Activated CD8-positive, alpha-beta T cell treated with anti-CD3 and anti-CD28 coated beads, Interleukin-2, amount 10 ng/mL, durations not matched to agents 7 days and 5 days (primary cell): ENCODE measurements around the gene WIPI1. TPM values are rescaled to one million over a fixed set of nuclear protein-coding genes. Genes with fewer than 3 reads are reported as not detected.
A peak's percentile ranks its signal among the peaks of the same experiment; 100 is the strongest.

ENCODE experiments used
- ATAC-seq: fragments of 150-1000 bp; cut with Tn5 transposase; one replicate; pipeline ENCODE4 v1.10.0; 2021; ENCODE audit warnings: moderate library complexity
- CTCF ChIA-PET: fragments of 350-600 bp; sonication (Branson Sonifier 250); formaldehyde crosslinking; loops from one replicate; lab custom pipeline; 2021; ENCODE audit warnings: antibody characterized with exemption; lab: Charles Lee
- POLR2A ChIA-PET: fragments of 350-600 bp; sonication (Branson Sonifier 250); formaldehyde crosslinking; loops from one replicate; lab custom pipeline; 2021; ENCODE audit warnings: antibody characterized with exemption; lab: Charles Lee
- DNase-seq: peaks from one replicate; pipeline ENCODE4 v3.0.0-alpha.2; 2020
- H3K27ac Mint-ChIP-seq: one replicate; pipeline ENCODE4 v1.8.0; 2021; ENCODE audit warnings: mild to moderate bottlenecking, mixed read lengths
- H3K27me3 Mint-ChIP-seq: one replicate; pipeline ENCODE4 v1.8.0; 2021; ENCODE audit warnings: low read depth, mixed read lengths
- H3K36me3 Mint-ChIP-seq: one replicate; pipeline ENCODE4 v1.8.0; 2021; ENCODE audit warnings: low read depth, mixed read lengths
- H3K4me1 Mint-ChIP-seq: one replicate; pipeline ENCODE4 v1.8.0; 2021; ENCODE audit warnings: low read depth, mixed read lengths
- H3K4me3 Mint-ChIP-seq: one replicate; pipeline ENCODE4 v1.8.0; 2021; ENCODE audit warnings: mild to moderate bottlenecking, mixed read lengths
- H3K9me3 Mint-ChIP-seq: one replicate; pipeline ENCODE4 v1.8.0; 2022; ENCODE audit warnings: mixed read lengths; ENCODE audit not compliant: insufficient read depth
- total RNA-seq, 2 experiments: library from RNA; stranded (reverse); gene quantifications; one replicate each; pipeline ENCODE4 v1.2.3, GENCODE V29; 2021

WIPI1 gene
- total RNA-seq, 2 experiments from 2014 or later, result 40.8 to 41.4 TPM

GRCh38 chr17:68451670-68452354, 5.5 kb downstream of the WIPI1 start:
- Mint-ChIP-seq H3K27ac (no peak overlapping the region), H3K4me1 (peaks cover 44% of the 10 kb centered on the region), H3K9me3 (no peaks in the 10 kb centered on the region), H3K4me3 (no peak overlapping the region), H3K36me3 (peaks cover 60% of the 10 kb centered on the region), H3K27me3 (no peaks in the 10 kb centered on the region)
- CTCF ChIA-PET, result no interaction called here
- POLR2A ChIA-PET, result no interaction called here
- ATAC-seq, result no peak
- DNase-seq, result no peak

- peaks cover 61% of the 10 kb centered on the region for H3K36me3 Mint-ChIP-seq
- CTCF ChIA-PET, result interaction anchor here (0.7 kb wide), 2 partner anchors 12 to 52 kb away, joined by 3 to 4 read pairs; no protein-coding TSS in a partner anchor
- H3K4me3 Mint-ChIP-seq, result no peak overlapping the region
- POLR2A ChIA-PET, result no interaction called here
- DNase-seq (no peak), ATAC-seq (no peak)
- H3K9me3 Mint-ChIP-seq, result no peaks in the 10 kb centered on the region
- no peak overlapping the region for H3K27ac Mint-ChIP-seq
- H3K4me1 Mint-ChIP-seq, result peaks cover 42% of the 10 kb centered on the region
- no peaks in the 10 kb centered on the region for H3K27me3 Mint-ChIP-seq
These were observed 6.5 kb downstream of the WIPI1 start for GRCh38 chr17:68450801-68451200.

DNA sequence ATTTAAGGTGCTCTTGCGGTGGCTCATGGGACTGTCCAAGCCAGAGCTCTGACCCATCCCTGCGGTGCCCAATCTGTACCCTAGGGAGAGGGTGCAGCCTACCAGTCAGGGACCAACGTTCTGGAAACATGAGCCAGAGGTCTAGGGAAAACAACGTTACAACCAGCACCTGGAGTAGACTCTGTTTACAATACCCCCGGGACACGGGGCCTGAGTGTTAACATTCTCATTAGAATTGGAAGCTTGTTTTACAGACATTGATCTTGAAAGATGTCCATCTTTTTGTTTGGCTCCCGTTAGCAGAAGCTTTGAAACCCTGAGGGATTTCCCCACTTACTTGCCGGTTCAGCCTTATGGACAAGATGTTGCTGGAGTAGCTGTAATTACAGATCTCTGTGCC, 6.9 kb downstream of the WIPI1 start:
- H3K27ac Mint-ChIP-seq, result no peak overlapping the region
- H3K27me3 Mint-ChIP-seq, result no peaks in the 10 kb centered on the region
- no peak overlapping the region for H3K4me3 Mint-ChIP-seq
- ATAC-seq, result no peak
- peaks cover 38% of the 10 kb centered on the region for H3K4me1 Mint-ChIP-seq
- CTCF ChIA-PET, result interaction anchor here (0.7 kb wide), 3 partner anchors 10 to 51 kb away, joined by 3 to 4 read pairs (median 3); no protein-coding TSS in a partner anchor
- POLR2A ChIA-PET, result no interaction called here
- peaks cover 66% of the 10 kb centered on the region for H3K36me3 Mint-ChIP-seq
- no peak for DNase-seq
- H3K9me3 Mint-ChIP-seq, result no peaks in the 10 kb centered on the region

DNA sequence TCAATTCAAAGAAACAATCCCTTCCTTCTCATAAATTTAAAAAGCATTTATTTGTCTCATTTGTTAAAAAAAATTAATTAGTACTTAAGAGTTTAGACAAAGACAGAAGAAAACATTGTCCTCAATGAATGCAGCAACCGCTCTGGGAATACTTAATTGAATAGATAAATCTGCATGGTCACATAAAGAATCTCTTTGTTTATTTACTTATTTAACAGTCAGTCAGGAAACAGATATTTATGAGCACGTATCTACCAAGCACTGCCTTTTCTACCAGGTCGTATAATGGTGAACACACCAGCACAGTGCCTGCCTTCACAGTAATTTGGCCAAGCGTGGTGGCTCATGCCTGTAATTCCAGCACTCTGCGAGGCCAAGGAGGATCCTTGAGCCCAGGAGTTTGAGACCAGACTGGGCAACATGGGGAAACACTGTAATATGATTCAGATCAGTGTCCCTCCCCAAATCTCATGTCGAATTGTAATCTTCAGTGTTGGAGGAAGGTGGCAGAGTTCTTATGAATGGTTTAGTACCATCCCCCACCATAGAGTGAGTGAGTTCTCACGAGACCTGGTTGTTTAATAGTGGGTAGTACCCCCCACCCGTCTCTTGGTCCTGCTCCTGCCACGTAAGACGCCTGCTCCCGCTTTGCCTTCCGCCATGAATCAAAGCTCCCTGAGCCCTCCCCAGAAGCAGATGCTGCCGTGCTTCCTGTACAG, 8.1 kb downstream of the WIPI1 start:
- no peaks in the 10 kb centered on the region for H3K27me3 Mint-ChIP-seq
- DNase-seq (no peak), ATAC-seq (no peak)
- no peaks in the 10 kb centered on the region for H3K9me3 Mint-ChIP-seq
- H3K4me3 Mint-ChIP-seq, result no peak overlapping the region
- ChIA-PET POLR2A (no interaction called here), CTCF (interaction anchor here (0.7 to 1.0 kb wide), 2 partner anchors 11 to 13 kb away, joined by 3 read pairs; no protein-coding TSS in a partner anchor)
- H3K27ac Mint-ChIP-seq, result no peak overlapping the region
- peaks cover 65% of the 10 kb centered on the region for H3K36me3 Mint-ChIP-seq
- H3K4me1 Mint-ChIP-seq, result peaks cover 27% of the 10 kb centered on the region

DNA sequence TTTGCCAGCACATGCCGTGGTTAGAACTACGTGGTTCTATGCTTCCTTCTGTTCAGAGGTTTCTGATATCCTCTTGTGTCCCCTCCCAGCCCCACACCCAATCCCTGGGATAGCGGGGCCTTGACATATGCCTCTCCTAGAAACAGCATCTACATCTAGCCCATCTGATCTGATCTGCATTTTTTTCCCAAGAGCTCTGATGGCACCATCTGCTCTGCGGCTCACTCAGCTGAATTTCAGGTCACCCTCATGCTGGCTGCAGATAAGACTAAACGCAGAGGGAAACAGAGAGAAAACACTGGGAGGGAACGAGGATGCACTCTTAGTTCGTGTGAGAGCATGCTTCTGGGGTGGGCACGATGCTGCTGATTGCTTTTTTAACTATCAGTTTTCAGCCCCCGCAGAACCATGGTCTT, 10.7 kb downstream of the WIPI1 start:
- Mint-ChIP-seq H3K36me3 (peaks cover 68% of the 10 kb centered on the region), H3K4me3 (no peak overlapping the region), H3K9me3 (no peaks in the 10 kb centered on the region), H3K4me1 (peaks cover 18% of the 10 kb centered on the region), H3K27ac (peak overlapping the region; percentile 77), H3K27me3 (no peaks in the 10 kb centered on the region)
- ChIA-PET POLR2A (interaction anchor here (1.1 kb wide), 1 partner anchor 14 kb away, joined by 3 read pairs; no protein-coding TSS in a partner anchor), CTCF (interaction anchor here (1.2 to 14.3 kb wide), 3 partner anchors 10 to 246 kb away, joined by 3 to 270 read pairs (median 15); partner anchors contain the start of gene WIPI1)
- DNase-seq (no peak), ATAC-seq (no peak)

GRCh38 chr17:68445671-68446070, 11.6 kb downstream of the WIPI1 start:
- Mint-ChIP-seq H3K27ac (no peak overlapping the region), H3K27me3 (no peaks in the 10 kb centered on the region), H3K9me3 (no peaks in the 10 kb centered on the region), H3K36me3 (peaks cover 69% of the 10 kb centered on the region), H3K4me3 (no peak overlapping the region), H3K4me1 (peaks cover 28% of the 10 kb centered on the region)
- ChIA-PET POLR2A (interaction anchor here (1.1 to 1.5 kb wide), 2 partner anchors 12 to 15 kb away, joined by 3 to 5 read pairs; no protein-coding TSS in a partner anchor), CTCF (interaction anchor here (2.2 to 14.3 kb wide), 2 partner anchors 9 to 12 kb away, joined by 15 to 270 read pairs; partner anchors contain the start of gene WIPI1)
- ATAC-seq (no peak), DNase-seq (no peak)

DNA sequence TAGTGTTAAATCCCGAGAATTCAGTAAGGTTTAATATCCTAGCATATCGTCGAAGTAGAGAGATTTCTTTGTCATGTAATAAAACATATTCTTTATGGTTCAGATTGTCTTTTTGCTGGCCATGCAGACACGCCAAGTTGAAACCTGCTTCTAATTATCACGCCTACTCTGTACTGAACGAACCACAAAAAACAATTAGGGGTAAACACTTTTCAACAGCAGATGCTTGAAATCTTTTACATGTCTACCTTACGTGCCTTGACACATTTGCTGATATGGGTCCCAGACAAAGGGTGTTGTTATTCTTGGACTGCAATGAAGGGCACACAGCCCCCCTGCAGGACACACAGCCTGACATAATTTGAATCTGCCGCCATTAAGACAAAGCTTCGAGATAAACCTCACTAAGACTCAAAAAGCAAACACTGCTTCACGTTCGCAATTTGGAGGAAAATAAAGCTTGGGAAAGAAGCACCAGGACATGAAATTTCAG, 13.3 kb downstream of the WIPI1 start:
- no peak overlapping the region for H3K4me3 Mint-ChIP-seq
- DNase-seq (no peak), ATAC-seq (no peak)
- H3K4me1 Mint-ChIP-seq, result peaks cover 40% of the 10 kb centered on the region
- no peaks in the 10 kb centered on the region for H3K9me3 Mint-ChIP-seq
- ChIA-PET POLR2A (interaction anchor here (1.5 kb wide), 1 partner anchor 14 kb away, joined by 5 read pairs; no protein-coding TSS in a partner anchor), CTCF (interaction anchor here (14.3 kb wide), 1 partner anchor 14 kb away, joined by 270 read pairs; the partner anchor contains the start of gene WIPI1)
- H3K27ac Mint-ChIP-seq, result no peak overlapping the region
- peaks cover 62% of the 10 kb centered on the region for H3K36me3 Mint-ChIP-seq
- no peaks in the 10 kb centered on the region for H3K27me3 Mint-ChIP-seq

GRCh38 chr17:68441070-68441770, 16.1 kb downstream of the WIPI1 start:
- peaks cover 53% of the 10 kb centered on the region for H3K4me1 Mint-ChIP-seq
- H3K27ac Mint-ChIP-seq, result peak overlapping the region; percentile 58
- CTCF ChIA-PET, result interaction anchor here (1.0 to 14.3 kb wide), 4 partner anchors 16 to 193 kb away, joined by 3 to 270 read pairs (median 4); partner anchors contain the start of genes AMZ2 and WIPI1
- no peaks in the 10 kb centered on the region for H3K9me3 Mint-ChIP-seq
- peaks cover 60% of the 10 kb centered on the region for H3K36me3 Mint-ChIP-seq
- no peak for ATAC-seq
- POLR2A ChIA-PET, result interaction anchor here (0.6 to 2.2 kb wide), 3 partner anchors 15 to 575 kb away, joined by 3 to 7 read pairs (median 6); no protein-coding TSS in a partner anchor
- no peak overlapping the region for H3K4me3 Mint-ChIP-seq
- no peaks in the 10 kb centered on the region for H3K27me3 Mint-ChIP-seq
- no peak for DNase-seq

DNA sequence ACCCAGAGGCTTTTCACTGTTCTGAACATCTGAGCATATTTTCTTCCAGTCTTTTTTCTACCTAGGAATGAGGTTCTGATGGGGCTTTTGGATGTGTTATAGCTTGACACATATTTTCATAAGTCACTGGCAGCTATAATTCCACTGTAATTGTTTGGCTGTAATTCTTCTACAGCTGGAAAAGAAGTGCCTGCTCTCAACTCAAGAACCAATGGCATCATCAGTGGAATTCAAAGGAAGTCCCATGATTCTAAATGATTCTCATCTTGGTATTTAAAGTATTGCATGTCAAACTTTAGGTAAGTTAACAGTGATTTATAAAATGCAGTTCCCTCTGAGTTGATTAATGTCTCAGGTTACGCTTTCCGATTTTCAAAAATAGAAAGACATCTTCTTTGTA, 16.8 kb downstream of the WIPI1 start:
- no peak for ATAC-seq
- no peaks in the 10 kb centered on the region for H3K9me3 Mint-ChIP-seq
- no peak overlapping the region for H3K4me3 Mint-ChIP-seq
- H3K27me3 Mint-ChIP-seq, result no peaks in the 10 kb centered on the region
- H3K36me3 Mint-ChIP-seq, result peaks cover 62% of the 10 kb centered on the region
- POLR2A ChIA-PET, result interaction anchor here (0.6 to 2.2 kb wide), 3 partner anchors 16 to 574 kb away, joined by 3 to 7 read pairs (median 6); no protein-coding TSS in a partner anchor
- peaks cover 57% of the 10 kb centered on the region for H3K4me1 Mint-ChIP-seq
- CTCF ChIA-PET, result interaction anchor here (0.9 to 14.3 kb wide), 6 partner anchors 17 to 192 kb away, joined by 3 to 270 read pairs (median 3); partner anchors contain the start of genes AMZ2 and WIPI1
- H3K27ac Mint-ChIP-seq, result peak overlapping the region; percentile 58
- DNase-seq, result no peak

DNA sequence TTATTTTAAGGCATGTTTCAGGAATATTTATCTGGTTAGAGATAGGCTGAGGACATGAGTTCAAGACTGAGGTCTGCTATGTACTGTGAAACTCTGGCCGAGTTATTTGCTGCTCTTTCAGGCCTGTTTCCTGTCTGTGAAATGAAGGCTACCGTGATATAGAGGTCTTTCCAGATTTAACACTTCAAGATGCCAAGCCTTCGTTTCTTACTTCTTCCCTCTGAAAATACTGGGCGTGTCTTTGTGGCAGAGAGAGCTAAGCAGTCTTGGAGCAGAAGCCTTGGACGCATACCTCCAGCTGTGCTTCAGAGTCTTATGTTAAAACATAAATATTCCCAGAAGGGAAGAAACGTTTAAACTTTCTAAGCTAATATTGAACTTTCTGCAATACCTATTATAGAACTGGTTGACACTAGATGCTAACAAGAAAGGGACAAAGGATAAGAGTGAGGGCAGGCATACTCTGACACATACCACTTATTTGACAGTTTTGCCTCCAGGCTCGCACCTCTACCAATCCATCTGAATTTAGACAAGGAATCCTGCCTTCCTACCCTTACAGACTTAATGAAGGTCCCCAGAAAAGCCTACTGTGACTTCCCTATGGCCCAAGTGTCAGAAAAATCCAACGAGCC, 17.5 kb downstream of the WIPI1 start:
- Mint-ChIP-seq H3K27ac (peak overlapping the region; percentile 41), H3K9me3 (no peaks in the 10 kb centered on the region), H3K27me3 (no peaks in the 10 kb centered on the region), H3K36me3 (peaks cover 64% of the 10 kb centered on the region), H3K4me1 (peaks cover 57% of the 10 kb centered on the region), H3K4me3 (no peak overlapping the region)
- ATAC-seq (no peak), DNase-seq (no peak)
- CTCF ChIA-PET, result interaction anchor here (0.9 to 14.3 kb wide), 5 partner anchors 18 to 177 kb away, joined by 3 to 270 read pairs (median 6); partner anchors contain the start of gene WIPI1
- POLR2A ChIA-PET, result interaction anchor here (1.4 to 3.5 kb wide), 2 partner anchors 16 to 18 kb away, joined by 3 to 23 read pairs; partner anchors contain the start of gene WIPI1
